H1 (cell line): ENCODE measurements around the gene TRIL. TPM values are rescaled to one million over a fixed set of nuclear protein-coding genes. Genes with fewer than 3 reads are reported as not detected.

Experiments used
- CTCF ChIA-PET: fragments of 300-600 bp; sonication (Branson Sonifier 250); formaldehyde crosslinking; loops from one replicate; lab custom pipeline; 2021; ENCODE audit not compliant: partially characterized antibody; lab: Charles Lee
- POLR2A ChIA-PET: fragments of 300-600 bp; sonication (Branson Sonifier 250); formaldehyde crosslinking; loops from one replicate; lab custom pipeline; 2021; ENCODE audit warnings: inconsistent platforms; ENCODE audit not compliant: partially characterized antibody; lab: Charles Lee
- DNase-seq, 2 experiments: peaks; one replicate each; pipeline versions ENCODE4 v3.0.0 to v3.0.0-alpha.2; 2010 to 2022; ENCODE audit warnings: low spot score in 2 of 2, low read depth in 1 of 2, mixed read lengths in 1 of 2
- FAIRE-seq: peaks from 2 replicates; lab custom pipeline; 2011; peaks lifted over from hg19 to GRCh38; lab: Jason Lieb, UNC
- H2AFZ ChIP-seq: 2 replicates; pipeline ENCODE4 v1.8.1; 2012; ENCODE audit warnings: low read length, inconsistent platforms
- H2AK5ac ChIP-seq: 2 replicates; pipeline ENCODE4 v1.6.1; 2013; ENCODE audit warnings: low read depth, low read length
- H2BK120ac ChIP-seq: replicated peaks from 2 replicates; pipeline ENCODE3; 2013; ENCODE audit warnings: low read depth, low read length, inconsistent platforms
- H2BK12ac ChIP-seq: 2 replicates; pipeline ENCODE4 v1.6.1; 2013; ENCODE audit warnings: low read depth, low read length
- H2BK15ac ChIP-seq: 2 replicates; pipeline ENCODE4 v1.6.1; 2013; ENCODE audit warnings: low read length
- H2BK20ac ChIP-seq: 2 replicates; pipeline ENCODE4 v1.6.1; 2013; ENCODE audit warnings: low read length
- H2BK5ac ChIP-seq: 2 replicates; pipeline ENCODE4 v1.6.1; 2013; ENCODE audit warnings: low read depth, low read length
- H3K14ac ChIP-seq: 2 replicates; pipeline ENCODE4 v1.6.1; 2013; ENCODE audit warnings: inconsistent platforms; ENCODE audit not compliant: insufficient read length
- H3K18ac ChIP-seq: 2 replicates; pipeline ENCODE4 v1.6.1; 2013; ENCODE audit warnings: low read length; ENCODE audit errors: extremely low read depth
- H3K23ac ChIP-seq: 2 replicates; pipeline ENCODE4 v1.6.1; 2013; ENCODE audit warnings: inconsistent platforms; ENCODE audit not compliant: insufficient read length
- H3K23me2 ChIP-seq: 2 replicates; pipeline ENCODE4 v1.6.1; 2013; ENCODE audit warnings: low read depth, low read length
- H3K27ac ChIP-seq: 2 replicates; pipeline ENCODE4 v1.6.1; 2011; ENCODE audit warnings: low read depth, low read length, inconsistent platforms
- H3K27me3 ChIP-seq, 4 experiments: replicated peaks in 1 of 4; 1 replicate in 1 of 4; 2 replicates in 3 of 4; pipeline versions ENCODE4 v1.6.1 to v1.8.1; 2011 to 2013; ENCODE audit warnings: low read length in 3 of 4, mild to moderate bottlenecking in 3 of 4, inconsistent platforms in 2 of 4, mixed read lengths in 2 of 4, moderate library complexity in 1 of 4; ENCODE audit not compliant: control insufficient read depth in 3 of 4, insufficient read depth in 3 of 4; ENCODE audit errors: extremely low read depth in 1 of 4
- H3K36me3 ChIP-seq, 4 experiments: 2 replicates each; pipeline versions ENCODE4 v1.6.1 to v1.8.1; 2011 to 2013; ENCODE audit warnings: mild to moderate bottlenecking in 4 of 4, low read length in 3 of 4, moderate library complexity in 2 of 4, control low read depth in 1 of 4, inconsistent platforms in 1 of 4; ENCODE audit not compliant: insufficient read depth in 4 of 4, control insufficient read depth in 2 of 4
- H3K4ac ChIP-seq: replicated peaks from 2 replicates; pipeline ENCODE3; 2013; ENCODE audit warnings: low read length, low read depth, mixed read lengths, inconsistent platforms; ENCODE audit not compliant: insufficient read length
- H3K4me1 ChIP-seq, 4 experiments: replicated peaks in 1 of 4; 1 replicate in 1 of 4; 2 replicates in 3 of 4; pipeline versions ENCODE4 v1.6.1 to v1.8.1; 2011 to 2013; ENCODE audit warnings: low read length in 3 of 4, inconsistent platforms in 2 of 4, mixed read lengths in 1 of 4; ENCODE audit not compliant: insufficient read depth in 4 of 4, control insufficient read depth in 3 of 4
- H3K4me2 ChIP-seq, 2 experiments: 2 replicates each; pipeline versions ENCODE4 v1.6.1 to v1.8.1; 2011 to 2013; ENCODE audit warnings: low read depth in 2 of 2, low read length in 2 of 2, control low read depth in 1 of 2, inconsistent platforms in 1 of 2, mild to moderate bottlenecking in 1 of 2; ENCODE audit not compliant: insufficient read depth in 1 of 2
- H3K4me3 ChIP-seq, 4 experiments: fragments of 200-600, 300-600 bp in 1 of 4; sonication (generic), shearing (Covaris generic), sonication (Bioruptor Twin) in 1 of 4; 2 replicates each; pipeline versions ENCODE4 v1.5.1 to v1.8.1; 2011 to 2016; ENCODE audit warnings: low read length in 4 of 4, low read depth in 3 of 4, control low read depth in 2 of 4, inconsistent platforms in 2 of 4, mild to moderate bottlenecking in 2 of 4, mixed read lengths in 1 of 4, moderate library complexity in 1 of 4; ENCODE audit not compliant: insufficient read depth in 2 of 4; ENCODE audit errors: extremely low read depth in 1 of 4
- H3K56ac ChIP-seq: replicated peaks from 2 replicates; pipeline ENCODE3; 2013; ENCODE audit warnings: low read depth, mild to moderate bottlenecking, mixed read lengths, low read length, inconsistent platforms; ENCODE audit not compliant: insufficient read length
- H3K79me1 ChIP-seq: 2 replicates; pipeline ENCODE4 v1.6.1; 2013; ENCODE audit warnings: low read depth, low read length, control low read depth
- H3K79me2 ChIP-seq, 2 experiments: 2 replicates each; pipeline versions ENCODE4 v1.6.1 to v1.8.1; 2012 to 2013; ENCODE audit warnings: low read length in 2 of 2, mild to moderate bottlenecking in 2 of 2, inconsistent platforms in 1 of 2; ENCODE audit not compliant: insufficient read depth in 2 of 2, control insufficient read depth in 1 of 2
- H3K9ac ChIP-seq, 4 experiments: replicated peaks in 1 of 4; 1 replicate in 1 of 4; 2 replicates in 3 of 4; pipeline versions ENCODE4 v1.6.1 to v1.8.1; 2011 to 2013; ENCODE audit warnings: low read depth in 3 of 4, low read length in 3 of 4, control low read depth in 2 of 4, mild to moderate bottlenecking in 2 of 4, moderate library complexity in 2 of 4, inconsistent platforms in 1 of 4; ENCODE audit errors: extremely low read depth in 1 of 4
- H3K9me3 ChIP-seq, 2 experiments: 2 replicates each; pipeline versions ENCODE4 v1.6.1 to v1.8.1; 2012 to 2013; ENCODE audit warnings: mild to moderate bottlenecking in 2 of 2, moderate library complexity in 2 of 2, control low read depth in 1 of 2, inconsistent platforms in 1 of 2, low read depth in 1 of 2, low read length in 1 of 2, mixed read lengths in 1 of 2; ENCODE audit not compliant: insufficient read depth in 2 of 2
- H4K20me1 ChIP-seq, 2 experiments: replicated peaks in 1 of 2; 2 replicates each; pipeline versions ENCODE3 to v1.8.1; 2011 to 2013; ENCODE audit warnings: inconsistent platforms in 2 of 2, low read length in 2 of 2, mild to moderate bottlenecking in 1 of 2; ENCODE audit not compliant: insufficient read depth in 2 of 2, control insufficient read depth in 1 of 2
- H4K5ac ChIP-seq: 2 replicates; pipeline ENCODE4 v1.6.1; 2013; ENCODE audit warnings: low read length, low read depth, mixed read lengths, inconsistent platforms; ENCODE audit not compliant: insufficient read length
- H4K8ac ChIP-seq: 2 replicates; pipeline ENCODE4 v1.8.0; 2013; ENCODE audit warnings: mild to moderate bottlenecking, moderate library complexity, low read length, inconsistent platforms; ENCODE audit not compliant: insufficient read depth; ENCODE audit errors: extremely low read depth
- H4K91ac ChIP-seq: replicated peaks from 2 replicates; pipeline ENCODE3; 2013; ENCODE audit warnings: low read length, mixed read lengths, inconsistent platforms; ENCODE audit not compliant: insufficient read length
- KDM4A ChIP-seq: IDR thresholded peaks from one replicate; pipeline ENCODE4 v1.7.1; 2012; ENCODE audit warnings: low read depth, mild to moderate bottlenecking, moderate library complexity, low read length, inconsistent platforms; ENCODE audit not compliant: severe bottlenecking
- MAX ChIP-seq: IDR thresholded peaks from 2 replicates; pipeline ENCODE4 v1.6.1; 2012; ENCODE audit warnings: inconsistent platforms
- NANOG ChIP-seq: IDR thresholded peaks from 2 replicates; pipeline ENCODE4 v1.6.1; 2011; ENCODE audit warnings: low read length, low read depth, mild to moderate bottlenecking, inconsistent platforms; ENCODE audit not compliant: insufficient read depth, poor library complexity, severe bottlenecking
- POLR2AphosphoS5 ChIP-seq: IDR thresholded peaks from 2 replicates; pipeline ENCODE4 v1.6.1; 2011; ENCODE audit warnings: low read depth, low read length
- RNF2 ChIP-seq: fragments of 200-900, 300-1000 bp; sonication (generic); IDR thresholded peaks from 2 replicates; pipeline ENCODE4 v1.7.1; 2016; ENCODE audit warnings: borderline replicate concordance, low read depth, mild to moderate bottlenecking, antibody characterized with exemption, low read length; ENCODE audit not compliant: poor library complexity, severe bottlenecking; ENCODE audit errors: missing control alignments
- SIN3A ChIP-seq, 2 experiments: IDR thresholded peaks in 1 of 2; conservative IDR thresholded peaks in 1 of 2; 2 replicates each; pipeline ENCODE4 v1.6.1; 2011 to 2012; ENCODE audit warnings: low read length in 2 of 2, improper control_type of control experiment in 1 of 2, low read depth in 1 of 2, mild to moderate bottlenecking in 1 of 2
- SIX5 ChIP-seq: IDR thresholded peaks from 2 replicates; pipeline ENCODE4 v1.6.1; 2011; ENCODE audit warnings: mild to moderate bottlenecking, low read depth, low read length
- SP2 ChIP-seq: IDR thresholded peaks from 2 replicates; pipeline ENCODE4 v1.6.1; 2012; ENCODE audit warnings: mild to moderate bottlenecking, low read length, inconsistent platforms
- TCF12 ChIP-seq: IDR thresholded peaks from 2 replicates; pipeline ENCODE4 v1.6.1; 2011; ENCODE audit warnings: low read depth, mild to moderate bottlenecking, low read length
- WGBS, 2 experiments: shearing (Covaris generic) in 1 of 2; methylation state at CpG; one replicate each; pipeline versions ENCODE4 v1.1.6 to v1.1.7; 2013 to 2015; ENCODE audit warnings: low lambda C conversion rate in 2 of 2, mixed read lengths in 2 of 2, inconsistent platforms in 1 of 2, low coverage in 1 of 2, missing lambda C conversion rate in 1 of 2; ENCODE audit not compliant: insufficient replicate concordance in 2 of 2, insufficient coverage in 1 of 2, insufficient read length in 1 of 2; ENCODE audit errors: extremely low coverage in 1 of 2, missing lambda C conversion rate in 1 of 2; 5-methylcytosine and 5-hydroxymethylcytosine counted together
- polyA plus RNA-seq, 7 experiments: library from polyadenylated mRNA; depleted of rRNA in 3 of 7; stranded (reverse) in 5 of 7; unstranded in 2 of 7; fragments of >200 nt in 5 of 7; fragments of 200-250 nt in 2 of 7; gene quantifications; 1 replicate in 5 of 7; 2 replicates in 1 of 7; 4 replicates in 1 of 7; pipeline versions ENCODE4 v1.2.1 to v1.2.3, GENCODE V29; 2011 to 2013; ENCODE audit warnings: missing spikeins in 2 of 7, mixed read lengths in 2 of 7
- total RNA-seq: library from RNA; stranded (reverse); fragmentation: NEBNext Ultra II Directional; extraction: Animal tissue kit (Norgen Biotek cat#: 25700); gene quantifications from 2 replicates; pipeline ENCODE4 v1.2.1, GENCODE V29; 2021

The TRIL gene
- total and polyA plus RNA-seq, 2 of the 8 experiments (the other 6 are each of a cell fraction or from before 2014, with no cell fraction given) = 3.9 to 5.5 TPM

GRCh38 chr7:28955718-28956607 lies 2.2 kb downstream of the TRIL start:
- peak overlapping the region; percentile 74; the same call in 1 of the 2 replicates for H2BK20ac ChIP-seq
- H2AK5ac ChIP-seq = no peak overlapping the region
- H3K79me1 ChIP-seq = no peaks in the 10 kb centered on the region
- H3K23me2 ChIP-seq = peaks cover 27% of the 10 kb centered on the region
- WGBS, 2 experiments = 15% methylated on average over 64 of the region's 104 CpGs; no CpG with 5 or more reads in 1 of the 2 experiments
- peak overlapping the region; percentile 46 to 74 (median 62) for H3K4me3 ChIP-seq
- peak overlapping the region; percentile 72 to 93 for H3K4me2 ChIP-seq
- no peaks in the 10 kb centered on the region for H3K9me3 ChIP-seq
- peak overlapping the region; percentile 83 for H4K8ac ChIP-seq
- H2BK5ac ChIP-seq = peak overlapping the region; percentile 79; the same call in 1 of the 2 replicates
- H3K23ac ChIP-seq = no peak overlapping the region
- H3K79me2 ChIP-seq = no peaks in the 10 kb centered on the region
- peak overlapping the region; percentile 65; the same call in 1 of the 2 replicates for H3K18ac ChIP-seq
- peak overlapping the region in 3 of 4 experiments; percentile 12 to 43 (median 25); a peak in 4 of 7 replicates for H3K9ac ChIP-seq
- FAIRE-seq = no peak
- H3K56ac ChIP-seq = no peak overlapping the region
- no peak overlapping the region for H3K4ac ChIP-seq
- H3K27ac ChIP-seq = no peak overlapping the region
- no peak overlapping the region for H3K14ac ChIP-seq
- H2AFZ ChIP-seq = peak overlapping the region; percentile 57; the same call in 1 of the 2 replicates
- ChIA-PET CTCF (interaction anchor here (0.6 to 34.2 kb wide), 50 partner anchors 8 to 607 kb away, joined by 3 to 576 read pairs (median 6); no protein-coding TSS in a partner anchor), POLR2A (interaction anchor here (1.0 to 3.0 kb wide), 11 partner anchors 22 to 190 kb away, joined by 3 to 9 read pairs (median 4); partner anchors contain the start of gene CPVL)
- H4K5ac ChIP-seq = no peak overlapping the region
- no peaks in the 10 kb centered on the region for H3K36me3 ChIP-seq
- DNase-seq = peak in 1 of 2 experiments; percentile 92
- H3K27me3 ChIP-seq = peaks cover 11 to 46% (median 38%) of the 10 kb centered on the region in 4 experiments
- H2BK12ac ChIP-seq = peak overlapping the region; percentile 77; the same call in 1 of the 2 replicates
- peaks cover 3 to 21% (median 16%) of the 10 kb centered on the region in 4 experiments for H3K4me1 ChIP-seq
- H2BK15ac ChIP-seq = no peak overlapping the region
- peak overlapping the region; percentile 83 for H4K91ac ChIP-seq
- H4K20me1 ChIP-seq = peaks cover 0 to 3% of the 10 kb centered on the region in 2 experiments
- H2BK120ac ChIP-seq = peak overlapping the region; percentile 82
- peak; percentile 94 for TF ChIP-seq MAX
- TF ChIP-seq TCF12 = peak; percentile 29; the same call in 1 of the 2 replicates
- no peak for TF ChIP-seq SIX5
- no peak for TF ChIP-seq RNF2
- TF ChIP-seq KDM4A = peak; percentile 75
- TF ChIP-seq NANOG = no peak
- peak; percentile 40; the same call in 1 of the 2 replicates for TF ChIP-seq POLR2AphosphoS5
- TF ChIP-seq SIN3A (conservative IDR thresholded peaks at IDR 0.05 in 1 of 2, IDR thresholded peaks at IDR 0.05 in 1 of 2; ENCODE audit: low read depth in 1 of 2, low read length in 2 of 2) = peak in 1 of 2 experiments; percentile 12; a peak in 1 of 4 replicates
- no peak for TF ChIP-seq SP2
